Measurements from ENCODE around the gene SYN1. TPM values are rescaled to one million over a fixed set of nuclear protein-coding genes. Genes with fewer than 3 reads are reported as not detected.

SYN1 gene
- total RNA-seq, 1 donor from 2014 or later = 0.44 TPM

GRCh38 chrX:47658684-47659420 lies 39.2 kb upstream of the SYN1 start, which contains the start of gene UXT:
Gene UXT (minus strand): TSS chrX:47659180. CDS start chrX:47658927, 253 bp downstream.
- H3K4me1 ChIP-seq = peaks cover 10% of the 10 kb centered on the region
- no peak for TF ChIP-seq CTCF (IDR thresholded peaks at IDR 0.05)
- no peaks in the 10 kb centered on the region for H3K27me3 ChIP-seq (ENCODE audit: low read depth)
- peak; percentile 94 for DNase-seq
- peaks cover 28% of the 10 kb centered on the region for H3K36me3 ChIP-seq
- peak within 1 kb of the TSS; percentile 65 for H3K4me3 ChIP-seq
- peak within 1 kb of the TSS; percentile 98 for H3K27ac ChIP-seq
- no peaks in the 10 kb centered on the region for H3K9me3 ChIP-seq
- ATAC-seq = peak; percentile 95 to 98
- intact Hi-C loops (cut with DNase I) = no loop called here

- ATAC-seq (no peak), DNase-seq (no peak)
- no peaks in the 10 kb centered on the region for H3K9me3 ChIP-seq
- H3K27ac ChIP-seq = peak overlapping the region; percentile 98
- TF ChIP-seq CTCF (IDR thresholded peaks at IDR 0.05) = no peak
- peaks cover 10% of the 10 kb centered on the region for H3K4me1 ChIP-seq
- H3K36me3 ChIP-seq = peaks cover 30% of the 10 kb centered on the region
- H3K4me3 ChIP-seq = peak overlapping the region; percentile 65
- H3K27me3 ChIP-seq (ENCODE audit: low read depth) = no peaks in the 10 kb centered on the region
- intact Hi-C loops (cut with DNase I) = no loop called here
Measured at GRCh38 chrX:47658301-47658683, 38.6 kb upstream of the SYN1 start.

- DNase-seq (no peak), ATAC-seq (peak; percentile 1 to 7)
- Histone ChIP-seq H3K9me3 (no peaks in the 10 kb centered on the region), H3K36me3 (peaks cover 29% of the 10 kb centered on the region), H3K4me1 (peaks cover 8% of the 10 kb centered on the region), H3K27me3 (ENCODE audit: low read depth) (no peaks in the 10 kb centered on the region), H3K27ac (peak overlapping the region; percentile 53), H3K4me3 (peak overlapping the region; percentile 60)
- intact Hi-C loops (cut with DNase I) = no loop called here
- no peak for TF ChIP-seq CTCF (IDR thresholded peaks at IDR 0.05)
Measured at GRCh38 chrX:47651043-47651905, 31.6 kb upstream of the SYN1 start.

- peaks cover 20% of the 10 kb centered on the region for H3K36me3 ChIP-seq
- H3K27me3 ChIP-seq (ENCODE audit: low read depth) = no peaks in the 10 kb centered on the region
- DNase-seq (peak; percentile 95), ATAC-seq (peak; percentile 97 to 99)
- H3K4me1 ChIP-seq = peaks cover 8% of the 10 kb centered on the region
- H3K27ac ChIP-seq = peak within 1 kb of the TSS; percentile 79
- peak within 1 kb of the TSS; percentile 60 for H3K4me3 ChIP-seq
- no peaks in the 10 kb centered on the region for H3K9me3 ChIP-seq
- intact Hi-C loops (cut with DNase I) = no loop called here
- TF ChIP-seq CTCF (IDR thresholded peaks at IDR 0.05) = peak; percentile 9
Measured at GRCh38 chrX:47650164-47651042, 30.7 kb upstream of the SYN1 start, which contains the start of gene ELK1. Gene ELK1 (minus strand): TSS chrX:47650563. CDS start chrX:47641441, 9,122 bp downstream.

GRCh38 chrX:47649781-47650163 lies 30.1 kb upstream of the SYN1 start:
- intact Hi-C loops (cut with DNase I) = no loop called here
- TF ChIP-seq CTCF (IDR thresholded peaks at IDR 0.05) = no peak
- no peaks in the 10 kb centered on the region for H3K27me3 ChIP-seq (ENCODE audit: low read depth)
- H3K9me3 ChIP-seq = no peaks in the 10 kb centered on the region
- H3K4me3 ChIP-seq = peak overlapping the region; percentile 60
- DNase-seq (no peak), ATAC-seq (no peak)
- H3K27ac ChIP-seq = peak overlapping the region; percentile 79
- peaks cover 14% of the 10 kb centered on the region for H3K36me3 ChIP-seq
- peaks cover 8% of the 10 kb centered on the region for H3K4me1 ChIP-seq
